LHCN-M2 (cell line): ENCODE results near the gene PRKAG2. TPM values are rescaled to one million over a fixed set of nuclear protein-coding genes. Genes with fewer than 3 reads are reported as not detected.

Source experiments
- DNase-seq: peaks from one replicate; pipeline ENCODE4 v3.0.0-alpha.2; 2012; ENCODE audit warnings: low read depth
- total RNA-seq: library from RNA; depleted of rRNA; stranded (reverse); fragments of >200 nt; gene quantifications from 2 replicates; pipeline ENCODE4 v1.2.3, GENCODE V29; 2014; rRNA removed

PRKAG2 gene
- total RNA-seq, 1 experiment from 2014 or later: 24.2 TPM

DNA sequence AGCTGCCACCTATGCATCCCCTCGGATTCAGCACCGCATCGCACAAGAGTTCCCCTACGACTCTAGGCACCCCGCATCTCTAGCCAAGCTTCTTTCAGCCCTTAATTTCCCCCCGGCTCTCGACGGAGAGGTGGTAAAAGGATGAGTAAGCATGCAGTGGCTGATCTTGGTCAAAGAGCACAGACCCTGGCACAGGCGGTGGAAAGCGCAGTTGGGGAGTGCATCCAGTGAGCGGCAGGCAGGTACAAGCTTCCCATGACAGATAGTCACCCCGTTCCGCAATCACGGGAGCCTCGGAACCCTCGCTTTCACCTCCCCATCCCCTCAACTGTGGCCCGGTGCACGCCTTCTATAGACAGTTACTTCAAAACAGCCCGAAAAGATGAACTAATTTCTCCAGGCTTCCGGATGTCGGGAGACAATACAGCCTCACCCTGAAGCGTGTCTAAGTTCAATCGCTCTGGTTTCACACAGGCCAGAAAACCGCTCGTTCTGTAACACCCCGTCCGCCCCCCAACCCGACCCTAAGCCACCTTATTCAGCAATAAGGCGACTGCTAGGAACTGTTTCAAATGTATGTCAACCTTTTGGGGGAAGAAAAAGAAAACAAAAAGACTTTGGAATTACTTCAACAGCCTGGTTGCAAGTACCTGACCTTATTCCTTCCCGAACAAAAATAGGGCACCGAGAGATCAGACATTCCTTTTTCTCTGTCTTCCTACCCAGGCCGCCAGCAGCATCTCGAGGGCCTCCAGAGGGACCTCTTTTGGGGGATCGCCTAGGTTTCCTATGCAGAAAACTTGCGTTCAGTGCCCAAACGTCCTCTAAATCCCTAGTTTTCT is 358.6 kb downstream of the PRKAG2 start:
- DNase-seq: peak; percentile 66

DNA sequence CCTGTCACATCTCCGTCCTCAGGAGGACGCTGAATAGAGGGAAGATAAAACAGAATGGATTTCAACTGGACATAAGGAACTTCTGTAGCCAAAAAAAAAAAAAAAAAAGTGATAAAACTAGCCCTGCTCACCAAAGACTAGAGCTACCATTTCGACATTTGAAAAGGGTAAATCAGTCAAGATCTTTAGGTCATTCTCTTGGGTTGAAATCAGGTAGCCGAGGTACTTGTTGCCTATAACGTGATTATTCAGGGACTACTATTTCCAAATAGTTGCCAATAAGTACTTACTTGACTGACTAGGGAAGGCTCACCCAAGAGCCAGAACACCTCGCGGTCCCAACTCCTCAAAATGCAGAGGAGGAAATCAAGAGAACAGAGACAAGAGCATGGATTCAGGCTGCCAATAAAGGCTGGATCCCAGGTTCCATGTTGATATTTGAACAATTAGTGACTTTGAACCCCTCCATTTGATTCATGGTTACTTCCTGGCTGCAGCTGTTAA is 359.3 kb downstream of the PRKAG2 start:
- DNase-seq: no peak

GRCh38 chr7:151515276-151515565 is 361.7 kb downstream of the PRKAG2 start:
- DNase-seq: no peak

- DNase-seq: peak; percentile 59
Observed at GRCh38 chr7:151514461-151515275, 362.2 kb downstream of the PRKAG2 start.

DNA sequence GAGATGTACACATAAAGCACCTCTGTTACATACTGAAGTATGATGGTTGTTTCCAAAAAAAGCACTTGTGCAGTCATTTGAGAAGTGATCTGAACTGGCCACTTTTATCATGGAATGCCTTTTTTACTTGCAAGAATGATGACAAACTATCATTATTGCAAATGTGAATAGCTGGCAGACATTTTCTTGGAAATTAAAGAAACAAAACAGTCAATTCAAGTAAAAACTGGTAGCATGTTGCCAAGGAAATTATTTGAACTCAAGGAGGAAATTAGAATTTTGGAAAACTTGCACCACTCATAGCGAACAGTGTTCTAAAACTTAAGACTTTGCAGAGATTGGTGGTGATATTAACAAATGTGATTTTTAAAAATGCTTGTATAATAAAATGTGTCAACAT is 363.8 kb downstream of the PRKAG2 start:
- no peak for DNase-seq

DNA sequence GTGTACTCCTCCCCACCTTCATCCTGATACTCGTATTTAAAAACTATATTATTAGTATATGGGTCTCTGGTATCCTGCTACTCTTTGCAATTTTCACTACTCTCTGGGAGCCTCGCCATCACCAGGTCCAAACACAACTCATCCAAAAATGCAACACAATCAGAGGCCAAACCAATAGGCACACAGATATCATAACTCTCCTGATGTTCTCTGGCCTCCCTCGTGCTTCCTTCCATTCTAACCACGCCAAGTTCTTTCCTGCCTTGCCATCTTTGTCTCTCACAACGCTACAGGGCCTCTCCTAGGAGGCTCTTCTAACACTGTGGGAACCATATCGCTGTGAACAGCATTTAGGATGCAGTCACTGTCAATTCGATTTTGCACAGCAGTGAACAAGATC is 364.6 kb downstream of the PRKAG2 start:
- no peak for DNase-seq

GRCh38 chr7:151511946-151512345 is 365.0 kb downstream of the PRKAG2 start:
- no peak for DNase-seq

- no peak for DNase-seq
Observed at GRCh38 chr7:151511270-151511669, 365.6 kb downstream of the PRKAG2 start.

- DNase-seq: no peak
Observed at GRCh38 chr7:151509670-151510333, 367.1 kb downstream of the PRKAG2 start.

GRCh38 chr7:151508991-151509390 is 367.9 kb downstream of the PRKAG2 start:
- no peak for DNase-seq

GRCh38 chr7:151507806-151508205 is 369.1 kb downstream of the PRKAG2 start:
- no peak for DNase-seq

DNA sequence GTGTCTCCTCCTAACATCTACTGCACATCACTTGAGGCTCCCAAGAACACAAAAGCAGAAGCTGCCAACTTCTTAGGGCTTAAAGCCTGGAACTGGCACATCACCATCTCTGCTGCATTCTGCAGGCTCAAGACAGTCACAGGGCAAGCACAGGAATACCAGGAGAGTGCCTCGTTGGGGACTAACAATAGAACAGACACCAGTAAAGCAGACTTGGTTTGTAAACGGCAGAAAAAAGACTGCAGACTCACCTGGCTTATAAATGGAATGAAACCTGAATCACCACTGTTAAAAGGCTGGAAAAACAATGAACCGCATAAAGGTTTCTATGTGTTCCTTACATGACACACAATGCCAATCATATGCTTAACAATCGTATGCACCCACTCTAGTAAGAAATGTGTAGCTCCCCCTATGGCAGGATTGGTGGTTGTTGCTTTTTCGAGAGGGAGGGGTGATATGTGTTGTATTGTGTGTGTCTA is 370.0 kb downstream of the PRKAG2 start:
- no peak for DNase-seq

Other genes starting within 250 kb of the PRKAG2 start
- not detected in 2 replicates for gene GALNTL5, start 79.3 kb upstream of the PRKAG2 start, total RNA-seq
- gene GALNT11, start 148.6 kb upstream of the PRKAG2 start, total RNA-seq: 77.6 and 82.4 TPM in 2 replicates